ENCODE measurements around the gene SP7.
"Not testable (repeated sequence)": the region's sequence is repeated elsewhere in the genome, so short reads cannot be mapped to it uniquely, and the experiment has no call there.

The SP7 gene

GRCh38 chr12:53346491-53346890, 10.3 kb upstream of the SP7 start:
- DNase-seq (ENCODE audit: low spot score): no peak

GRCh38 chr12:53345486-53346188, 9.5 kb upstream of the SP7 start:
- DNase-seq (ENCODE audit: low spot score): no peak

DNA sequence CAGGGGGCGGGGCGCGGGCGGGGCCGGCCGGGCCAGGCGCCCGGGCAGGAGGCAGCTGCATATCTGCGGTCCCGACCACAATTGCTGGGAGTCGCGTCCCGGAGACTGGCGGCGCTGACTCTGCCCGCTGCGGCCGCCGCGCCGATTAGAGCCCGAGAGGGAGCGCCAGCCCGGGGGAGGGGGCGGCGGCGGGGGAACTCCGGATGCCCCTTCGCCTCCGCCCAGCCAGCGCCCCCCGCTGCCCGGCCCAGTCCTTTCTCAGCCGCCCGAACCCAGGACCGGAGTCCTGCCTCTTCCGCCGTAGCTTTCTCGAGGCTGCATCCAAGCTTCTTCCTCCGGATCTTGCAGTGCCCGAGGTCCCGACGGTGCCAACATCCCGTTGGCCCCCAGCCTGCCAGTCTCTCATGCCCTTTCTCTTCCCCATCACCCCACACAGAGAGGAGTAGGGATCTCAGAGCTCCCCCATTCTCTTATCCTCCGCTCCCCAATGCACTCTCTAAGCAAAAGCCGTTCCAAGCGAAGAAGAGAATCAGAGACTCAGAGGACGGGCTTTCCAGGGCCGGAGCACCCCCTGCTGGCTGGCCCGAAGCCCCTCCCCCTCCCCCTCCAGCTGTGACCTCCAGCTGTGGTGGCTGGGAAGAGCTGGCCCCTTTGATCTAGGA, 8.8 kb upstream of the SP7 start:
- DNase-seq (ENCODE audit: low spot score): peak; percentile 89

DNA sequence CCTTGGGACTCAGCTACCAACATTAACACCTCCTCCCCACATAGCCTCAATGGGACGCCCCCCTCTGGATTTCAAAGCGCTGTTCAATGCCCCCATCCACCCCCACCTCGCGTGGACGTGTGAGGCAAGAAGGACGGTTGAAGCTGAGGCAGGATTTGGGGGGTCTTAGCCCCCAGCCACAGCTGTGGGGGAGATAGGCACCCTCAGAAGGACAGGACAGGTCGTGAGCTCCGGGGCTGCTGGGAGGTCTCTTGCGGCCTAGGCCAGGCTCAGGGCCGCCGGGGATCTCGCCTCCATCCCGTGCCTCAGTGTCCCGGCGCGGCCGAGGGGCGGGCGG, 8.3 kb upstream of the SP7 start:
- DNase-seq (ENCODE audit: low spot score): no peak

DNA sequence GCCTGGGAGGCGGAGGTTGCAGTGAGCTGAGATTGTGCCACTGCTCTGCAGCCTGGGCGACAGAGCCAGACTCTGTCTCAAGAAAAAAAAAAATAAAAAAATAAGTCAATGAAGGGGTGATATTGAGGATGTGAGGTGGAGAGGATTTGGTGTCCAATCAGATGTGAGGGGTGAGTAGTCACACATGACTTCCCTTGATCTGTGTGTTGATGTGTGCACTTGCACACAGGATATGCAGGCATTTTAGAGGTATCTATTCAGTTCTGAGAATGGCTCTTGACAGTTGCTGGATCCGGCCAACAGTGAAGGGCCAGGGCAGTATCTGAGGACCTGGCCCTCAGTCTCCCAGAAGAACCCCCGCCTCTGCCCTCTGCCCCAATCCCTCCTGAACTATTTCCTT, 7.8 kb upstream of the SP7 start:
- no peak for DNase-seq (ENCODE audit: low spot score)

GRCh38 chr12:53343449-53343848, 7.3 kb upstream of the SP7 start:
- no peak for DNase-seq (ENCODE audit: low spot score)

DNA sequence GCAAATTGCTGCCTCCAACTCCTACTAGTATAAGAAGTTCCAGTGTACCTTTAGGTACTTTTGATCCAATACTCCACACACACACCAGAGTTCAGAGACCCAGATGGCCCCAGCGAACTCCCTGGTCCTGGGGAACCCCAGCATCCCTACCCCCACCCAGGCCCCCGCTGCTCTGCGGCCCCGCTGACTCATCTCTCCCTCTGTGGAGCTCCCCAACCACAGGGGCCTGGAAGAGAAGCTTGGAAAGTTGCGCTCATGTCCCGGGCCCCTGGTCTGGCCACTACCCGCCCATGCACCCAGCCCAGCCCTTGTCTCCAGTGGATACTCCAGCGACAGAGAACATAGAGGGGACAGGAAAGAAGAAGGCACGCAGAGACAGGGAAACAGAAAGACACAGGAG, 4.2 kb upstream of the SP7 start:
- no peak for DNase-seq (ENCODE audit: low spot score)

DNA sequence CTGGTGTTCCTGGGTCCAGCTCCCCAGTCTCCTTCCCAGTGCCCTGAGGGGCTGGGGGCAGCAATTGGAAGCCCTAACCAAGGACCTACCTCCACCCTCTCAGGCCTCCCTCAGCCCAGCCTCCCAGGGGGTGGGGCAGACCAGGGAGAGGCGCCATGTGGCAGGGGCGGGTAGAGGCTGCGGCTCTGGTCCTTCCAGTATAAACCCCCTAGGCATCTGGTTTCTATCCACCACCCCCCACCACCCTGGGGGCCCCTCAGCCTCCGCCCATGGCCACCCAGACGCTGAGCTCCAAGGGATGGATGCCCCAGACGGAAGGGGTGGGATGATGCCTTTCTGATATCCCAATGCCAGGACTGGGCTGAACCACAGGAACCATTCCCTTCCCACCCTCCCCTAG, 2.8 kb upstream of the SP7 start:
- DNase-seq (ENCODE audit: low spot score): no peak

- DNase-seq (ENCODE audit: low spot score): no peak
These were observed 1.9 kb upstream of the SP7 start for GRCh38 chr12:53338017-53338416.

GRCh38 chr12:53334822-53335221, 1.3 kb downstream of the SP7 start:
- no peak for DNase-seq (ENCODE audit: low spot score)

GRCh38 chr12:53333845-53334244, 2.3 kb downstream of the SP7 start:
- DNase-seq (ENCODE audit: low spot score): no peak

GRCh38 chr12:53333289-53333688, 2.9 kb downstream of the SP7 start:
- no peak for DNase-seq (ENCODE audit: low spot score)

DNA sequence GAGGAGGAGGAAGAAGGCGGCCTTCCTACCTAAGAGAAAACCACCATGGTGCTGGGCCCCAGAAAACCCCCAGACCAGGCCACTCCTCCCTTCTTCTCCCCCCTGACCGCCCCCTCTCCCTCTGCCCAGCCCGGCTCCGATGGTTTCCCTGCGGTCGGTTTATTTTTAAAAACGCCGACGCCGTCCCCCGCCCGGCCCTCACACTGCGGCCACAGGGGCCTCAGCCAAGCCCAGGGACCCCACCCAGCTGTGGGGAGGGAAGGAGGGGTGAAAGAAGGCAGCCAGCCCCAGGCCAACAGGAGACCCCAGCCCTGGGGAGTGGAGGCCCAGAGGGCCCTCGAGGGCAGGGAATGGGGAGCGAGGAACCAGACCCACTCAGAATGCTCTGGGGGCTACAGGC, 3.4 kb downstream of the SP7 start:
- DNase-seq (ENCODE audit: low spot score): no peak

DNA sequence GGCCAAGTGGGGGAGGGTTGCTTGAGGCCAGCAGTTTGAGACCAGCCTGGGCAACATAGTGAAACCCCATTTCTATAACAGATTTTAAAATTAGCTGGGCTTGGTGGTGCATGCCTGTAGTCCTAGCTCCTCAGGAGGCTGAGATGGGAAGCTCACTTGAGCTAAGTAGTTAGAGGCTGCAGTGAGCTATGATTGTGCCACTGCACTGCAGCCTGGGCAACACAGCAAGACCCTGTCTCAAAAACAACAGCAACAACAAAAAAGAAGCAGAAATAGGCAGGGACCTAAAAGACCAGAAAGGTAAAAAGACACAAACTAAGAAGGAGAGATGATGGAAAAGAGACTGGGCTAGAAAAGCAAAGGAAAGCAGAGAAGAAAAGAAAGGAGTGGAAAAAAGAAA, 3.8 kb downstream of the SP7 start:
- DNase-seq (ENCODE audit: low spot score): not testable (repeated sequence)

GRCh38 chr12:53330671-53331070, 5.5 kb downstream of the SP7 start:
- DNase-seq (ENCODE audit: low spot score): no peak

DNA sequence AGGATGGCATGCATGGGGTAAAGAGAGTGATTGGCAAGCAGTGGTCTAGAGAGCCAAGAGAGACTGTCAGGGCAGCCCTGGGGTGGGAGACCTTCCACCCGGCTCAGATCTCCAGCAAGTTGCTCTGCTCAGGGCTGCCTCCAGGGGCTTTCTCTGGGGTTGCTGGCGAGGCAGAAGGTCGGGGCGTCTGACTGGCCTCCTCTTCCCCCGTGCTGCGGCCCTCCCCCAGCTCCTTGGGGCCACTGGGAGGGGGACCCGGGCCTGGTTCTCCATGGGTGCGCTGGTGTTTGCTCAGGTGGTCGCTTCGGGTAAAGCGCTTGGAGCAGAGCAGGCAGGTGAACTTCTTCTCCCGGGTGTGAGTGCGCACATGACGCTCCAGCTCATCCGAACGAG, 8.1 kb downstream of the SP7 start:
- DNase-seq (ENCODE audit: low spot score): no peak

DNA sequence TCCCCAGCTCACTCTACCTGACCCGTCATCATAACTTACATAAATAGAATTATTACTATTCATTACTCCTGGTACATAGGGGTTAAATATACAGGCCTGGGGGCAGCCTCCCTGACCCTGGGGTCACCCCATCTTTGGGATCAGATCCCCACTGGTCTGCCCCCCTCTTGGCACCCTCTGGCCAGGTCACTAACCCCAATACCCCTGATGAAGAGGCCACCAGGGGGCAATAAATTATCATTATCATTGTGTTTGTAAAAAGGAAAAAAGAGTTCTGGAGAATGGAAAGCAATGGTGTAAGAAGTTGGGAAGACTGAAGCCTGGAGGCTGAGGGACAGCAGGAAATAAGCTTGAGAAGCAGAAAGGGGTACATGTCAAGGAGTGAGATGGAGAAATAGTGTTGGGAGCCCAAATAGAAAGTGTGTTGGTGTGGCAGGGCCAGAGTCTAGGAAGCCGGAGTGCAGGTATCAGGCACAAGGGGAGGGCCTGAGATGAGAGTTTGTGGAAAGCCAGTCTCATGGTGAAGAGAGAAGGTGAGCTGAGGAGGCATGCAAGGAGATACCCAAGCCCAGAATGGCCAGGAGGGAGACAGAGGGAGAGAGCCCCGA, 8.6 kb downstream of the SP7 start:
- DNase-seq (ENCODE audit: low spot score): no peak

GRCh38 chr12:53326460-53327185, 9.5 kb downstream of the SP7 start:
- DNase-seq (ENCODE audit: low spot score): no peak

DNA sequence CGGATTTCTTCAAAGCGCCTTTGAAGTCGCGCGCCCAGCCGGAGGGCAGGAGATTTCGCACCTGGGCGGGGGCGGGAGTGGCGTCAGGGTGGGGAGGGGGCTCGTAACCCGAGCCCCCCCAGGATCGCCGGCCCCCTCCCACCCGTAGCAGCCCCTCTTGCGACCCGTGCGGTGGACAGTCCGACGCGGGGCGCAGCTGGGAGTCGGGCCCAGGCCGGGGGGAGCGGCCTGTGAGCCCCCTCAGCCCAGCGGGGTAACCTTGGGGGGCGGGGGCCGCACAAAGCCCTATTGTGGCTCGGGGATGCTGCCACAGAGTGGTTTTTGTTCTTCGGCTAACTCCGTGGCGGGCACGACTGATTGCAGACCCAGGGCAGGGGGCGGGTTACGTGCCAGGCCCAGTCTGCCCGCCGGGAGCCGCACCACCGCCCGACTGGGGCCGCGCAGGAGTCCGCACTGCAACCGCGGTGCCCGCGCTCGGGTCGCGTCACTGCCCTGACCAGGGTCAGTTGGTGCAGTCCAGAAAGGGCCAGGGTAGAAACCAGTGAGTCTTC, 10.6 kb downstream of the SP7 start:
- DNase-seq (ENCODE audit: low spot score): peak; percentile 67

GRCh38 chr12:53324779-53325510, 11.2 kb downstream of the SP7 start:
- DNase-seq (ENCODE audit: low spot score): peak; percentile 96

- DNase-seq (ENCODE audit: low spot score): no peak
These were observed 11.9 kb downstream of the SP7 start for GRCh38 chr12:53324113-53324778.

Data from AG08396 (cell line).